HuH-7 (cell line): ENCODE data around the gene LDLRAD4.
"Not testable (repeated sequence)": the region's sequence is repeated elsewhere in the genome, so short reads cannot be mapped to it uniquely, and the experiment has no call there.

ENCODE experiments used
- DNase-seq: peaks from one replicate; pipeline ENCODE4 v3.0.0; 2011; ENCODE audit warnings: low spot score

The LDLRAD4 gene

DNA sequence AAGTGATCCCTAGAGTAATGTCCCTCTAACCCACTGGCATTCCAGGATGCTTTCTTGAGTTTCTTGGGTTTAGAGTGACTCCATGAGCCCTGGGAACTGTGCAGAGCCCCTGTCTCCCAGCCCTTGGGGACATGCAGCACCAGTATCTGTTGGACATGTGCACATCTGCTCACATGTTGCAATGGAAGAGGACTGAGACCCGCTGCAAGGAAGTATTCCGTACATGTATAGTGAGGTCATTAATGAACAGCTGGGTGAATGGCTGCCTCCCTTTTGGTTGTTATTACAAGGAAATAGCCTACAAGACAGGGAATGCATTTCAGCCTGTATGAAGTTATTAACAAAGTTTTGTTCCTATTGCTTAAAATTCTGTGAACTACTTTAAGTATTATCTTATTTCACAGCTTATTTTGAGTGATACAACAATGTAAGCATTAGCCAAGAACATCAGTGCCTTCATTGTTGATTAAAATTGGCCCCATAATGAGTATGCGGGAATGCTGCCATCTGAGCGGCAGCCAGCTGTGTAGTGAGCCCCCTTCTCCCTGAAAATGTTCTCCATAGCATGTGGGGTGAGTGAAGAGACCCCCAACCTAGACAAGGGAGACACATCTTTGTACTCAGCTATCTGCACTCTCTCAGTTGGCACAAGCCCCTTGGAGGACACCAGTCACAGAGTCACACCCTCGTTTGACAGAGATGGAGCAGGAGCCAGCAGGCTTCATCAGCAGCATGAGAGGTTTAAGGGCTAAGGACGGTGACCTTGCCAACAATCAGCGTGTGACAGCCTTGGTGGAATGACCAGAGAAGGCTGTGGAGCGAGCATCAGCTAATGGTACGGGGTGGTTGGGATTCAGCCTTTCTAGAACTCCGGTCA, 420.4 kb downstream of the LDLRAD4 start:
- DNase-seq: no peak

- DNase-seq: no peak
Observed at GRCh38 chr18:13640266-13640860, 421.8 kb downstream of the LDLRAD4 start.

DNA sequence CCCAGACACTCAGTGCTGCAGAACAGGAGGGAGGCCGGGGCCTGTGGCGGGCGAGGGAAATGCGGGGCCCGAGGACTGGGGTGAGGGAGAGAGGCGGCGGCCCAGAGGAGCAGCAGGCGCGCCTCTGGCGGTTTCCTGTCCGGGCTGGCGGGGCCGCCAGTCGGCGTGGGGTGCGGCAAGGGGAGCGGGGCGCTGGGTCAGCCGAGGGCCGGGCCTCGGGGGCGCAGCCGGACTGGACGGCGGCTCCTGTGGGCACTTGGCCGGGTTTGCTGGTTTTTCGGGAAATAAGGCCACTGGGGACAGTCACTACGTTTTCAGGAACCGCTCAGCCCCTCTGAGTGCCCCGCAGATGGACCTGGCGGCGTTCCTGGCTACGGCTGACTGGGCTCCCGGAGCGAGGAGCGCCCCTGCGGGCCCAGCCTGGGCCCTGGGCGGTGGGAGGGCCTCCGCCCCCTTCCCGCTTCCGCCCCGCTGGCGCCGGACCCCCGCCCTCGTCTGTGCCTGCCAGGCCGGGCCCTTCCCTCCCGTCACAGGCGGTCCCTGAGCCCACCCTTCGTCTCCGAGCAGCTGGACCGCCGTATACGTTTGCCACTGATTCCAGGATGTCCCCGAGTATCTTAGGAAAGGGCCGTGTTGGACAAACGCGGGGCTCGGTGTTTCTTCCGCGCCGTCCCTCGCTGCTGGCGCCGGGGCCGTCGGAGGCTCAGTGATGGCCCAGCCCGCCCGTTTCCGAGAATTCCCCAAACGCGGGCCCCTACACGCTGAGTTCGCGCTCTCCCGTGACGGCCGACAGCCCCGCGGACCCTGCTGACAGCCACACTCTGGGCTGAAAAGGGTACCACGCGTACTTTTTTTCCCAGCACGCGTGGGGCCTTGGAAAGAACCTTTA, 423.2 kb downstream of the LDLRAD4 start:
- no peak for DNase-seq

GRCh38 chr18:13642440-13642827, 423.9 kb downstream of the LDLRAD4 start:
- no peak for DNase-seq

GRCh38 chr18:13643261-13643751, 424.7 kb downstream of the LDLRAD4 start:
- no peak for DNase-seq

DNA sequence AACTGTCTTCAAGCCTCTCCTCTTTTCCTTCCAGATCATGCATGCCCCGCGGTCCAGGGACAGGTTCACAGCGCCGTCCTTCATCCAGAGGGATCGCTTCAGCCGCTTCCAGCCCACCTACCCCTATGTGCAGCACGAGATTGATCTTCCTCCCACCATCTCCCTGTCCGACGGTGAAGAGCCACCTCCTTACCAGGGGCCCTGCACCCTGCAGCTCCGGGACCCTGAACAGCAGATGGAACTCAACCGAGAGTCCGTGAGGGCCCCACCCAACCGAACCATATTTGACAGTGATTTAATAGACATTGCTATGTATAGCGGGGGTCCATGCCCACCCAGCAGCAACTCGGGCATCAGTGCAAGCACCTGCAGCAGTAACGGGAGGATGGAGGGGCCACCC, 426.5 kb downstream of the LDLRAD4 start:
- DNase-seq: no peak

DNA sequence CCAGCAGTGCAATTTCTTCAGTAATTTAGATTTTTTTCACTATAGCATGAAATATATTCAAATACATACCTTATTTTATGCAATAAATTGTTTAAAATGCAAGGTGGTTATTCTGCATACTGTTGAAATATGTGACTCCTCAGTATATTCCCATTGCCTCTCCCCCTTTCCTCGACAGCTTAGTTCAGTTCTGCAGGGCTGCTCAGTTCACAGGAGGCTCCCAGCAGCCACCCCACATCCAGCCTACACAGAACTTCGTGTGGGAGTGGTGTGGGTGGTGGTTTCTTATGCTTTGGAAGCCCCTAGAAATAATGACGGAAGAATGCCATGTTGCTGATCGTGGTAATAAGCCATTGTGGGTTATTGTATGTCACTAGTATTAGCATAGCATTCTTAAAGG, 428.1 kb downstream of the LDLRAD4 start:
- DNase-seq: no peak

GRCh38 chr18:13647761-13648160, 429.2 kb downstream of the LDLRAD4 start:
- no peak for DNase-seq

- no peak for DNase-seq
Observed at GRCh38 chr18:13649397-13650390, 431.1 kb downstream of the LDLRAD4 start.

GRCh38 chr18:13653746-13654433, 435.3 kb downstream of the LDLRAD4 start:
- DNase-seq: no peak

GRCh38 chr18:13657974-13658373, 439.4 kb downstream of the LDLRAD4 start:
- no peak for DNase-seq

GRCh38 chr18:13658436-13659204, 440.1 kb downstream of the LDLRAD4 start:
- DNase-seq: no peak

GRCh38 chr18:13660510-13660909, 441.9 kb downstream of the LDLRAD4 start:
- no peak for DNase-seq

DNA sequence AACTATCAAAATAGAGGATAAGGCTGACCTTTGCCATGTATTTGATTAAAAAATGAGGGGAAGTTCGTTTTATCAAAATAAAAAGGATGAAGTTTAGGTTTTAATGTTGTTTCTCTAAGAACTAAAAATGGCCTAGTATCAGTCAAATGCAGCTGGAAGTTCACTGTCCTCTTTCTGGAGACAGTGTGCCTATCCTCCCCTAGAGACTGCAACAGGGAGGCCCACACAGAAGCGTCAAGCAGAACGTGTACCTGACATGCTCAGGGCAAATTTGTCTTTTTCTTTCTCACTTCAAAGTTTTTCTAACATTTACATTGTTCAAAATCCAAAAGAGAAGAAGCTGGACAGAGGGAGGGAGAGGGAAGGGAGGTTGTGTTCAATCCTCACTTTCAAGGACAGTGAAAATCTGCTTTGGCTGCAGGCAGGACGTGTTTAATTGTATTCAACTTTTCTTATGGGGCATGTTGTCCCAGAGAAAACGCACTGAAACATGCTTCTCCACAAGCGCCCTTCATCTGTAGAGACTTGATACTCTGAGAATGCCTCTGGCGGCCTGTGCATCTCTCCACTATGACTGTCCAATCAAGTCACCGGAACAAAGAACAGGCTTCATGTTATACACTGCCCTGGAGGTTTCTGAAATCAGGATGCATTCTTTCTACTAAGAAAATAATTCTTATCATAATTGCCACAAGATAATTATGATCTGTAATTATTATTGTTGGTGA, 442.7 kb downstream of the LDLRAD4 start:
- DNase-seq: no peak

- DNase-seq: no peak
Observed at GRCh38 chr18:13661779-13662256, 443.3 kb downstream of the LDLRAD4 start.

- DNase-seq: no peak
Observed at GRCh38 chr18:13672657-13673056, 454.1 kb downstream of the LDLRAD4 start.

- DNase-seq: no peak
Observed at GRCh38 chr18:13676471-13676870, 457.9 kb downstream of the LDLRAD4 start.

DNA sequence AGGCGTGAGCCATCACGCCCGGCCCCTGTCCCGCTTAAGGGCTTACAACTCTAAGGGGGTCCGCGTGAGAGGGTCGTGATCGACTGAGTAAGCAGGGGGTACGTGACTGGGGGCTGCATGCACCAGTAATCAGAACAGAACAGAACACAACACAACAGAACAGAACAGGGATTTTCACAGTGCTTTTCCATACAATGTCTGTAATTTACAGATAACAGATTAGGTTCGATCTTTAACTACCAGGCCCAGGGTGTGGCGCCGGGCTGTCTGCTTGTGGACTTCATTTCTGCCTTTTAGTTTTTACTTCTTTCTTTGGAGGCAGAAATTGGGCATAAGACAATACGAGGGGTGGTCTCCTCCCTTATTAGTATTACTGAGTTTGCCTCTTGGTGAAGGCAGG, 458.8 kb downstream of the LDLRAD4 start:
- not testable (repeated sequence) for DNase-seq

GRCh38 chr18:13680612-13681011, 462.1 kb downstream of the LDLRAD4 start:
- DNase-seq: peak; percentile 40
